ENCODE data around the gene DR1. TPM values are rescaled to one million over a fixed set of nuclear protein-coding genes. Genes with fewer than 3 reads are reported as not detected.
A peak's percentile ranks its signal among the peaks of the same experiment; 100 is the strongest.

Gene DR1
- total RNA-seq (100 to 1,000 TPM; 108 to 114 TPM), polyA plus RNA-seq (75.3 TPM)

DNA sequence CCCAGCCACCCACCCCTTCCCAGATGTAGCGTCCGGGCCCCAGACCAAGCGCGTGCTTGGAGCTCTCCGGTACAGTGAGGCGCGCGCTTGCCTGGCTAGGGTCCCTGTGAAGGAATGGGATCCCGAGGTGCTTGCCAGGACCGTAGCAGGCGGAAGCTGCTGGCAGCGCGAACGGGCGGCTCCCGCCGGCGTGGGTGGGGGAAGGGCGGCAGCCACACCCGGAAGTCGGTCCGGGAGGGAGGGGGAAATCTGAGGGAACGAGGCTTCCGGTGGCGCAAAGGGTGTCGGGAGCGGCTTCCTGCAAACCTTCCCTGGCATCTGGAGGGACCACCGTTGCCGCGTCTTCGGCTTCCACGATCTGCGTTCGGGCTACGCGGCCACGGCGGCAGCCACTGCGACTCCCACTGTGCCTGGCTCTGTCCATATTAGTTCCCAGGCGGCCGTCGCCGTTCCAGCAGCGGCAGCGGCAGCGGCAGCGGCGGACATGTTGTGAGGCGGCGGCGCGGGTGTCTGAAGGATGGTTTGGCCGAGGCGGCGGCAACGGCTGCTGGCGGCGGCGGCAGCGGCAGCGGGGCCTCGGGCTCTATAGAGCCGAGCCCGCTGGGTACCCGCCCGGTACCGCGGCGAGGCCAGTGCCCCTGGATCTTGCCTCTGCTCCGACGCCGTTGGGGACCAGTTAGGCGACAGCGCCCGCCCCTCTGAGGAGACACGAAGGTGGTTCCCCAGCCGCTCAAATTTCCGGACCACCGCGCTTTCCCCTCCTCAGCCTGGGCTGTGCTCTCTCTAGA lies at the start of gene DR1:
DR1 (plus strand) TSS at position 275 of the 788 bp plus-strand sequence. CDS start 739 bp downstream, outside the sequence.
- ChIA-PET POLR2A (interaction anchor here (0.5 to 1.6 kb wide), 9 partner anchors 10 to 857 kb away, joined by 3 to 11 read pairs (median 3); no protein-coding TSS in a partner anchor), CTCF (interaction anchor here (0.7 to 2.0 kb wide), 7 partner anchors 10 to 563 kb away, joined by 3 to 9 read pairs (median 4); partner anchors contain the start of genes DIPK1A, GCLM and RPL5)
- peaks cover 0 to 34% (median 3%) of the 10 kb centered on the region in 3 donors for H3K36me3 Mint-ChIP-seq
- peak; percentile 87 to 92 (median 89) for DNase-seq
- Histone ChIP-seq H3K27me3 (ENCODE audit: insufficient read depth, low read length, poor library complexity, severe bottlenecking) (no peaks in the 10 kb centered on the region), H3K4me1 (ENCODE audit: insufficient read depth, low read length) (peaks cover 29% of the 10 kb centered on the region), H3K4me3 (ENCODE audit: low read length) (peak within 1 kb of the TSS; percentile 92), H3K36me3 (ENCODE audit: insufficient read depth, low read length) (no peaks in the 10 kb centered on the region), H3K27ac (ENCODE audit: low read depth, low read length) (peak within 1 kb of the TSS; percentile 94), H3K9me3 (ENCODE audit: low read length) (no peaks in the 10 kb centered on the region)
- H3K9me3 Mint-ChIP-seq = no peaks in the 10 kb centered on the region
- H3K4me1 Mint-ChIP-seq = peaks cover 38 to 53% (median 48%) of the 10 kb centered on the region in 3 donors
- H3K27me3 Mint-ChIP-seq = peaks cover 0 to 4% of the 10 kb centered on the region in 2 donors
- peak within 1 kb of the TSS; percentile 93 to 100 (median 99) for H3K4me3 Mint-ChIP-seq
- H3K27ac Mint-ChIP-seq = peak within 1 kb of the TSS; percentile 88 to 100 (median 98)

- Mint-ChIP-seq H3K9me3 (no peaks in the 10 kb centered on the region), H3K4me1 (no peaks in the 10 kb centered on the region), H3K27me3 (no peaks in the 10 kb centered on the region), H3K36me3 (peaks cover 15 to 45% (median 30%) of the 10 kb centered on the region in 3 donors), H3K4me3 (no peak overlapping the region), H3K27ac (peak overlapping the region in 1 of 8 donors; percentile 20)
- Histone ChIP-seq H3K27me3 (ENCODE audit: insufficient read depth, low read length, poor library complexity, severe bottlenecking) (no peaks in the 10 kb centered on the region), H3K36me3 (ENCODE audit: insufficient read depth, low read length) (no peaks in the 10 kb centered on the region), H3K27ac (ENCODE audit: low read depth, low read length) (no peak overlapping the region), H3K4me3 (ENCODE audit: low read length) (no peak overlapping the region), H3K4me1 (ENCODE audit: insufficient read depth, low read length) (no peaks in the 10 kb centered on the region), H3K9me3 (ENCODE audit: low read length) (no peaks in the 10 kb centered on the region)
- POLR2A ChIA-PET = no interaction called here
- DNase-seq = no peak
- CTCF ChIA-PET = no interaction called here
These were observed 49.1 kb upstream of the DR1 start for GRCh38 chr1:93296555-93297154.

DNA sequence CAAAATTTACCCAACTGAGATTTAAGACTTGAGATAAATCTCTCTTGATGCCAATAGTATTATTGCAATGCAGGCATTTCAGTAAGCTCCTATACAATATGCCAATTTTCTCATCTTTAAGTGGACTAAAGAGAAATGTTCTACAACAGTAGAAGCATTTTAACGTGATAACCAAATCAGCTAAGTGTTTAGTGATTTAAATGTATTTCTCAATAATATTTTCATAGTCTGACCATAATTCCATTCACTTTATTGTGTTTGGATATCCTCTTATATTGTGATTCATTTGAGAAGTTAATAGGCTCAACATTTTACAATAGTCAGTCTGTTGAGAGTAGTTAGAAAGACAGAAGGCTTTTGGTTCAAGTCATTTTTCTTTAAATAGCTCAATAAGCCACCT lies 44.6 kb upstream of the DR1 start:
- no peak overlapping the region for H3K4me3 Mint-ChIP-seq
- POLR2A ChIA-PET = no interaction called here
- H3K4me1 ChIP-seq (ENCODE audit: insufficient read depth, low read length) = no peaks in the 10 kb centered on the region
- H3K27me3 ChIP-seq (ENCODE audit: insufficient read depth, low read length, poor library complexity, severe bottlenecking) = no peaks in the 10 kb centered on the region
- no peaks in the 10 kb centered on the region for H3K9me3 ChIP-seq (ENCODE audit: low read length)
- H3K36me3 Mint-ChIP-seq = peaks cover 6 to 35% (median 7%) of the 10 kb centered on the region in 3 donors
- H3K9me3 Mint-ChIP-seq = no peaks in the 10 kb centered on the region
- peaks cover 0 to 4% (median 0%) of the 10 kb centered on the region in 3 donors for H3K4me1 Mint-ChIP-seq
- no peaks in the 10 kb centered on the region for H3K27me3 Mint-ChIP-seq
- H3K27ac ChIP-seq (ENCODE audit: low read depth, low read length) = no peak overlapping the region
- no peak overlapping the region for H3K4me3 ChIP-seq (ENCODE audit: low read length)
- H3K36me3 ChIP-seq (ENCODE audit: insufficient read depth, low read length) = no peaks in the 10 kb centered on the region
- H3K27ac Mint-ChIP-seq = no peak overlapping the region
- DNase-seq = no peak
- CTCF ChIA-PET = no interaction called here

GRCh38 chr1:93302078-93302477 lies 43.6 kb upstream of the DR1 start:
- ChIA-PET CTCF (no interaction called here), POLR2A (no interaction called here)
- Histone ChIP-seq H3K27me3 (ENCODE audit: insufficient read depth, low read length, poor library complexity, severe bottlenecking) (no peaks in the 10 kb centered on the region), H3K9me3 (ENCODE audit: low read length) (no peaks in the 10 kb centered on the region), H3K27ac (ENCODE audit: low read depth, low read length) (no peak overlapping the region), H3K36me3 (ENCODE audit: insufficient read depth, low read length) (no peaks in the 10 kb centered on the region), H3K4me1 (ENCODE audit: insufficient read depth, low read length) (no peaks in the 10 kb centered on the region), H3K4me3 (ENCODE audit: low read length) (no peak overlapping the region)
- no peak overlapping the region for H3K27ac Mint-ChIP-seq
- DNase-seq = no peak
- H3K36me3 Mint-ChIP-seq = peaks cover 6 to 30% (median 7%) of the 10 kb centered on the region in 3 donors
- no peaks in the 10 kb centered on the region for H3K27me3 Mint-ChIP-seq
- no peak overlapping the region for H3K4me3 Mint-ChIP-seq
- peaks cover 0 to 4% (median 0%) of the 10 kb centered on the region in 3 donors for H3K4me1 Mint-ChIP-seq
- H3K9me3 Mint-ChIP-seq = no peaks in the 10 kb centered on the region

GRCh38 chr1:93304716-93305138 lies 41.0 kb upstream of the DR1 start:
- Histone ChIP-seq H3K9me3 (ENCODE audit: low read length) (no peaks in the 10 kb centered on the region), H3K27ac (ENCODE audit: low read depth, low read length) (no peak overlapping the region), H3K4me1 (ENCODE audit: insufficient read depth, low read length) (no peaks in the 10 kb centered on the region), H3K4me3 (ENCODE audit: low read length) (no peak overlapping the region), H3K27me3 (ENCODE audit: insufficient read depth, low read length, poor library complexity, severe bottlenecking) (no peaks in the 10 kb centered on the region), H3K36me3 (ENCODE audit: insufficient read depth, low read length) (no peaks in the 10 kb centered on the region)
- H3K27ac Mint-ChIP-seq = no peak overlapping the region
- no peaks in the 10 kb centered on the region for H3K9me3 Mint-ChIP-seq
- peaks cover 2 to 21% (median 3%) of the 10 kb centered on the region in 3 donors for H3K36me3 Mint-ChIP-seq
- ChIA-PET CTCF (interaction anchor here (0.5 to 2.1 kb wide), 29 partner anchors 10 to 543 kb away, joined by 3 to 24 read pairs (median 4); partner anchors contain the start of genes DR1 and MTF2), POLR2A (interaction anchor here (1.0 kb wide), 1 partner anchor 41 kb away, joined by 4 read pairs; the partner anchor contains the start of gene DR1)
- H3K27me3 Mint-ChIP-seq = no peaks in the 10 kb centered on the region
- no peak overlapping the region for H3K4me3 Mint-ChIP-seq
- peak in 4 of 5 donors; percentile 12 to 62 (median 36) for DNase-seq
- peaks cover 0 to 4% (median 0%) of the 10 kb centered on the region in 3 donors for H3K4me1 Mint-ChIP-seq

GRCh38 chr1:93306920-93307319 lies 38.8 kb upstream of the DR1 start:
- Mint-ChIP-seq H3K27ac (no peak overlapping the region), H3K9me3 (no peaks in the 10 kb centered on the region), H3K27me3 (no peaks in the 10 kb centered on the region), H3K4me3 (no peak overlapping the region), H3K4me1 (peaks cover 0 to 4% (median 0%) of the 10 kb centered on the region in 3 donors), H3K36me3 (peaks cover under 1 to 21% (median 7%) of the 10 kb centered on the region in 3 donors)
- Histone ChIP-seq H3K9me3 (ENCODE audit: low read length) (no peaks in the 10 kb centered on the region), H3K27me3 (ENCODE audit: insufficient read depth, low read length, poor library complexity, severe bottlenecking) (no peaks in the 10 kb centered on the region), H3K4me3 (ENCODE audit: low read length) (no peak overlapping the region), H3K4me1 (ENCODE audit: insufficient read depth, low read length) (no peaks in the 10 kb centered on the region), H3K27ac (ENCODE audit: low read depth, low read length) (no peak overlapping the region), H3K36me3 (ENCODE audit: insufficient read depth, low read length) (no peaks in the 10 kb centered on the region)
- ChIA-PET CTCF (interaction anchor here (1.5 kb wide), 1 partner anchor 39 kb away, joined by 9 read pairs; the partner anchor contains the start of gene DR1), POLR2A (no interaction called here)
- DNase-seq = no peak

DNA sequence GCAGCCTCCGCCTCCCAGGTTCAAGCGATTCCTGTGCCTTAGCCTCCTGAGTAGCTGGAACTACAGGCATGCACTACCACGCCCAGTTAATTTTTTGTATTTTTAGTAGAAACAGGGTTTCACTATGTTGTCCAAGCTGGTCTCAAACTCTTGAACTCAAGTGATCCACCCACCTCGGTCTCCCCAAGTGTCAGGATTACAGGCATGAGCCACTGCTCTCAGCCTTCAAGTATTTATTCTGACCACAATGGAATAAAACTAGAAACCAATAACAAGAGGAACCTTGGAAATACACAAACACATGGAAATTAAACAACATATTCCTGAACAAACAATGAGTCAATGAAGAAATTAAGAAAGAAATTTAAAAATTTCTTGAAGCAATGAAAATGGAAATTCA lies 32.7 kb upstream of the DR1 start:
- no peaks in the 10 kb centered on the region for H3K27me3 Mint-ChIP-seq
- no peak for DNase-seq
- H3K27ac Mint-ChIP-seq = no peak overlapping the region
- CTCF ChIA-PET = no interaction called here
- peaks cover 0 to 1% (median 0%) of the 10 kb centered on the region in 3 donors for H3K4me1 Mint-ChIP-seq
- H3K9me3 Mint-ChIP-seq = no peaks in the 10 kb centered on the region
- H3K4me3 ChIP-seq (ENCODE audit: low read length) = no peak overlapping the region
- H3K36me3 Mint-ChIP-seq = peaks cover 6 to 31% (median 14%) of the 10 kb centered on the region in 3 donors
- POLR2A ChIA-PET = no interaction called here
- no peaks in the 10 kb centered on the region for H3K4me1 ChIP-seq (ENCODE audit: insufficient read depth, low read length)
- H3K4me3 Mint-ChIP-seq = no peak overlapping the region
- no peaks in the 10 kb centered on the region for H3K27me3 ChIP-seq (ENCODE audit: insufficient read depth, low read length, poor library complexity, severe bottlenecking)
- H3K27ac ChIP-seq (ENCODE audit: low read depth, low read length) = no peak overlapping the region
- H3K36me3 ChIP-seq (ENCODE audit: insufficient read depth, low read length) = no peaks in the 10 kb centered on the region
- H3K9me3 ChIP-seq (ENCODE audit: low read length) = no peaks in the 10 kb centered on the region

DNA sequence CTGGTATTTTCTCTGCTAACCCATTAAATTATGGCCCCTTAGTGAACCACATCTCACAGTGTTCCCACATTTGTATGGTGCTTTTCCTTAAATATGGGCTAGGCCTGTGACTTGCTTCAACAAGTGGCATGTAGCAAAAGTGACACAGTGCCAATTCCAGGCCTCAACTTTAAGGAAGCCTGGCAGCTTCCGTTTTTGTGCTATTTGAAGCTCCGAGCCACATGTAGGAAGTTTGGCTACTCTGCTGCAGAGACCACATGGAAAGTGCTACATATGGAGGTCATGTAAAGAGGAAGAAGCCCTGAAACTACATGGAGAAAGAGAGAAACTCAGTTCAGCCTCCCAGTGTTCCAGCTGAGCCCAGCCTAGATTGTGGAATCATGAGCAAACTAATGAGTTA lies 28.5 kb upstream of the DR1 start:
- Histone ChIP-seq H3K9me3 (ENCODE audit: low read length) (no peaks in the 10 kb centered on the region), H3K36me3 (ENCODE audit: insufficient read depth, low read length) (no peaks in the 10 kb centered on the region), H3K4me3 (ENCODE audit: low read length) (no peak overlapping the region), H3K4me1 (ENCODE audit: insufficient read depth, low read length) (no peaks in the 10 kb centered on the region), H3K27me3 (ENCODE audit: insufficient read depth, low read length, poor library complexity, severe bottlenecking) (no peaks in the 10 kb centered on the region), H3K27ac (ENCODE audit: low read depth, low read length) (no peak overlapping the region)
- CTCF ChIA-PET = no interaction called here
- Mint-ChIP-seq H3K27me3 (no peaks in the 10 kb centered on the region), H3K36me3 (peaks cover 7 to 16% (median 14%) of the 10 kb centered on the region in 3 donors), H3K27ac (no peak overlapping the region), H3K4me3 (no peak overlapping the region), H3K9me3 (no peaks in the 10 kb centered on the region), H3K4me1 (peaks cover 0 to 1% (median 0%) of the 10 kb centered on the region in 3 donors)
- POLR2A ChIA-PET = no interaction called here
- no peak for DNase-seq
